Activated naive CD8-positive, alpha-beta T cell (primary cell): ENCODE measurements around the gene ATP5IF1.

Experiments used
- H3K27ac Mint-ChIP-seq: one replicate; pipeline ENCODE4 v1.8.0; 2021; ENCODE audit warnings: mixed read lengths
- H3K27me3 Mint-ChIP-seq: one replicate; pipeline ENCODE4 v1.8.0; 2021; ENCODE audit warnings: mixed read lengths
- H3K36me3 Mint-ChIP-seq: one replicate; pipeline ENCODE4 v1.8.0; 2021; ENCODE audit warnings: mixed read lengths
- H3K4me1 Mint-ChIP-seq: one replicate; pipeline ENCODE4 v1.8.0; 2021; ENCODE audit warnings: low read depth, mixed read lengths
- H3K4me3 Mint-ChIP-seq: one replicate; pipeline ENCODE4 v1.8.0; 2021; ENCODE audit warnings: mild to moderate bottlenecking, mixed read lengths
- H3K9me3 Mint-ChIP-seq: one replicate; pipeline ENCODE4 v1.8.0; 2021; ENCODE audit warnings: low read depth, mixed read lengths

Gene ATP5IF1

GRCh38 chr1:28269529-28269928 lies 33.6 kb downstream of the ATP5IF1 start:
- Mint-ChIP-seq H3K4me1 (peaks cover 2% of the 10 kb centered on the region), H3K27ac (no peak overlapping the region), H3K36me3 (no peaks in the 10 kb centered on the region), H3K9me3 (no peaks in the 10 kb centered on the region), H3K27me3 (no peaks in the 10 kb centered on the region), H3K4me3 (no peak overlapping the region)

GRCh38 chr1:28272215-28272852 lies 36.4 kb downstream of the ATP5IF1 start:
- H3K36me3 Mint-ChIP-seq, result peaks cover 3% of the 10 kb centered on the region
- no peak overlapping the region for H3K27ac Mint-ChIP-seq
- no peaks in the 10 kb centered on the region for H3K27me3 Mint-ChIP-seq
- no peaks in the 10 kb centered on the region for H3K4me1 Mint-ChIP-seq
- H3K9me3 Mint-ChIP-seq, result no peaks in the 10 kb centered on the region
- H3K4me3 Mint-ChIP-seq, result no peak overlapping the region

GRCh38 chr1:28273216-28273860 lies 37.4 kb downstream of the ATP5IF1 start:
- Mint-ChIP-seq H3K36me3 (peaks cover 6% of the 10 kb centered on the region), H3K4me1 (no peaks in the 10 kb centered on the region), H3K4me3 (no peak overlapping the region), H3K27ac (no peak overlapping the region), H3K27me3 (no peaks in the 10 kb centered on the region), H3K9me3 (no peaks in the 10 kb centered on the region)

GRCh38 chr1:28278763-28279162 lies 42.8 kb downstream of the ATP5IF1 start:
- no peak overlapping the region for H3K27ac Mint-ChIP-seq
- H3K4me1 Mint-ChIP-seq, result peaks cover 1% of the 10 kb centered on the region
- H3K9me3 Mint-ChIP-seq, result no peaks in the 10 kb centered on the region
- H3K36me3 Mint-ChIP-seq, result peaks cover 9% of the 10 kb centered on the region
- H3K27me3 Mint-ChIP-seq, result no peaks in the 10 kb centered on the region
- H3K4me3 Mint-ChIP-seq, result no peak overlapping the region

GRCh38 chr1:28279721-28280120 lies 43.8 kb downstream of the ATP5IF1 start:
- Mint-ChIP-seq H3K4me3 (no peak overlapping the region), H3K36me3 (peaks cover 9% of the 10 kb centered on the region), H3K27me3 (no peaks in the 10 kb centered on the region), H3K27ac (no peak overlapping the region), H3K4me1 (peaks cover 1% of the 10 kb centered on the region), H3K9me3 (no peaks in the 10 kb centered on the region)

- no peak overlapping the region for H3K4me3 Mint-ChIP-seq
- H3K4me1 Mint-ChIP-seq, result peaks cover 1% of the 10 kb centered on the region
- H3K9me3 Mint-ChIP-seq, result no peaks in the 10 kb centered on the region
- no peaks in the 10 kb centered on the region for H3K27me3 Mint-ChIP-seq
- H3K27ac Mint-ChIP-seq, result no peak overlapping the region
- peaks cover 6% of the 10 kb centered on the region for H3K36me3 Mint-ChIP-seq
Observed at GRCh38 chr1:28280501-28280900, 44.6 kb downstream of the ATP5IF1 start.

GRCh38 chr1:28280977-28281381 lies 45.1 kb downstream of the ATP5IF1 start:
- Mint-ChIP-seq H3K4me1 (peaks cover 1% of the 10 kb centered on the region), H3K36me3 (peaks cover 6% of the 10 kb centered on the region), H3K27ac (no peak overlapping the region), H3K4me3 (no peak overlapping the region), H3K9me3 (no peaks in the 10 kb centered on the region), H3K27me3 (no peaks in the 10 kb centered on the region)

GRCh38 chr1:28281608-28282425 lies 45.9 kb downstream of the ATP5IF1 start:
- H3K27ac Mint-ChIP-seq, result no peak overlapping the region

GRCh38 chr1:28282426-28283407 lies 46.8 kb downstream of the ATP5IF1 start:
- H3K36me3 Mint-ChIP-seq, result peaks cover 4% of the 10 kb centered on the region
- H3K27me3 Mint-ChIP-seq, result no peaks in the 10 kb centered on the region
- no peak overlapping the region for H3K27ac Mint-ChIP-seq
- no peak overlapping the region for H3K4me3 Mint-ChIP-seq
- peaks cover 1% of the 10 kb centered on the region for H3K4me1 Mint-ChIP-seq
- no peaks in the 10 kb centered on the region for H3K9me3 Mint-ChIP-seq

More at GRCh38 chr1:28281608-28282425, 45.9 kb downstream of the ATP5IF1 start:
- Mint-ChIP-seq H3K36me3 (peaks cover 6% of the 10 kb centered on the region), H3K4me1 (peaks cover 1% of the 10 kb centered on the region), H3K4me3 (no peak overlapping the region), H3K9me3 (no peaks in the 10 kb centered on the region), H3K27me3 (no peaks in the 10 kb centered on the region)

GRCh38 chr1:28286111-28286510 lies 50.2 kb downstream of the ATP5IF1 start:
- peaks cover 1% of the 10 kb centered on the region for H3K4me1 Mint-ChIP-seq
- H3K27me3 Mint-ChIP-seq, result no peaks in the 10 kb centered on the region
- no peaks in the 10 kb centered on the region for H3K9me3 Mint-ChIP-seq
- H3K4me3 Mint-ChIP-seq, result no peak overlapping the region
- no peaks in the 10 kb centered on the region for H3K36me3 Mint-ChIP-seq
- H3K27ac Mint-ChIP-seq, result no peak overlapping the region
